ENCODE measurements around the gene HEATR5B. TPM values are rescaled to one million over a fixed set of nuclear protein-coding genes. Genes with fewer than 3 reads are reported as not detected.

Gene HEATR5B
- total and polyA plus RNA-seq, 10 of the 15 experiments (the other 5 are each of a cell fraction or from before 2014, with no cell fraction given): 4.1 to 34.7 (median 17.7) TPM

DNA sequence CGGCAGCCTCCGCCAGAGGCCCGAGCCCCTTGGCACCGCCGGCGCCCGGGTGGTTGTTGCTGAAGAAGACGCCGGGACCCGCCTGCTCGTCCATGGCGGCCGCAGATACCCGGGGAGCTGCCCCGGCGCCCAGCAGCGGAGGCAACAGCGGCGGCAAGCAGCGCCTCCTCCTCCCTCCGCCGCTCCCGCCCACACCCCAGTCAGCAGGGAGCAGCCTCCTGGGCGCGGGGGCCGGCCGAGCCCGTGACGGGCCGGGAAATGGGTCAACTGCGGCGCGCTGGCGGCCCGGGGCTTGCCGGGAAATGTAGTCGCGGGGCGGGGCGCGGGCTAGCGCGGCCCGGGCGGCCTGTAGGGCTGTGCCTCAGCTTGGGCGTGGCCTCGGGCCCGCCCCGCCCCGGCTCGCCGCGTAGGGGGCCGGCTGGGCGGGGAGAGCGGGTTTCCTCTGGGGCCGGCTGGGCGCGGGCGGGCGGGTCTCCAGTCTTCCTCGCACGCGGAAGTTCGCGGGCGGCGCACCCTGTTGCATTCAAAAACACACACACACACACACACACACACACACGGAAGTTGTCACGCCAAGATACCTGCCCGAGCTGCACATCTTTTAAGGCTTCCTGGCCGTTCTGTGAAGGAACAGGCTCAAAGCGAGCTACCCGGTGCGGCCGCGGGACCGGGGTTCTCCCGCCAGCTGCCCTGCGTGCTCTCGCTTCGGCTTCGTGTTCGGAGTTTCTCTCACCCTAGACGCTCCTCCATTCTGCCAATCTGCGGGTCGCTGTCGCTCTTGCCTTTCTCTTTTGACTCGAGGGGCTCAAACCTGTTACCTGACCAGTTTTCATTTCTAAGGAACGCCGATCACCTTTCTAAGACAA, 117.6 kb downstream of the HEATR5B start, which contains the start of gene STRN (continued):
- TF ChIP-seq NRF1 (conservative IDR thresholded peaks at IDR 0.05; ENCODE audit: low read depth, low read length) (0 out of 2 replicates have a peak, but pooled peaks have one; percentile 1), RB1 (IDR thresholded peaks at IDR 0.05; ENCODE audit: borderline replicate concordance) (0 out of 2 replicates have a peak, but pooled peaks have one; percentile 50), SUZ12 (IDR thresholded peaks at IDR 0.05; ENCODE audit: unreplicated experiment) (no peak), TCF3 (IDR thresholded peaks at IDR 0.05; ENCODE audit: borderline replicate concordance, insufficient read depth, low read depth, low read length) (peak; percentile 13; the same call in 1 of the 2 replicates), PKNOX1 (IDR thresholded peaks at IDR 0.05) (peak; percentile 55), PRDM15 (CRISPR knock-in tag; IDR thresholded peaks at IDR 0.05) (no peak), ZZZ3 (IDR thresholded peaks at IDR 0.05; ENCODE audit: control insufficient read depth, insufficient read length, low read depth) (no peak), SP1 (IDR thresholded peaks at IDR 0.05; ENCODE audit: low read depth, low read length) (peak; percentile 58), ZBED1 (IDR thresholded peaks at IDR 0.05; ENCODE audit: borderline replicate concordance) (no peak), SMAD5 (IDR thresholded peaks at IDR 0.05; ENCODE audit: low read depth) (no peak), BACH1 (IDR thresholded peaks at IDR 0.05; ENCODE audit: borderline replicate concordance) (peak; percentile 64), KDM1A (IDR thresholded peaks at IDR 0.05; ENCODE audit: borderline replicate concordance) (no peak), ZNF274 (IDR thresholded peaks at IDR 0.05; ENCODE audit: insufficient read depth, insufficient read length) (no peak), MTA2 (IDR thresholded peaks at IDR 0.05; ENCODE audit: low read depth) (peak; percentile 26; the same call in 1 of the 2 replicates), CHD4 (IDR thresholded peaks at IDR 0.05) (no peak), MLLT1 (IDR thresholded peaks at IDR 0.05) (peak; percentile 83), FOS (IDR thresholded peaks at IDR 0.05; ENCODE audit: borderline replicate concordance, extremely low read depth, insufficient read length) (no peak), ATF7 (IDR thresholded peaks at IDR 0.05; ENCODE audit: low read depth) (peak; percentile 47)
- TF ChIP-seq, protein P1, sequence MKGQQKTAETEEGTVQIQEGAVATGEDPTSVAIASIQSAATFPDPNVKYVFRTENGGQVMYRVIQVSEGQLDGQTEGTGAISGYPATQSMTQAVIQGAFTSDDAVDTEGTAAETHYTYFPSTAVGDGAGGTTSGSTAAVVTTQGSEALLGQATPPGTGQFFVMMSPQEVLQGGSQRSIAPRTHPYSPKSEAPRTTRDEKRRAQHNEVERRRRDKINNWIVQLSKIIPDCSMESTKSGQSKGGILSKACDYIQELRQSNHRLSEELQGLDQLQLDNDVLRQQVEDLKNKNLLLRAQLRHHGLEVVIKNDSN (IDR thresholded peaks at IDR 0.05; ENCODE audit: borderline replicate concordance, extremely low read length, insufficient read depth, low read depth, low read length): peak; percentile 54
- TF ChIP-seq, protein P2, sequence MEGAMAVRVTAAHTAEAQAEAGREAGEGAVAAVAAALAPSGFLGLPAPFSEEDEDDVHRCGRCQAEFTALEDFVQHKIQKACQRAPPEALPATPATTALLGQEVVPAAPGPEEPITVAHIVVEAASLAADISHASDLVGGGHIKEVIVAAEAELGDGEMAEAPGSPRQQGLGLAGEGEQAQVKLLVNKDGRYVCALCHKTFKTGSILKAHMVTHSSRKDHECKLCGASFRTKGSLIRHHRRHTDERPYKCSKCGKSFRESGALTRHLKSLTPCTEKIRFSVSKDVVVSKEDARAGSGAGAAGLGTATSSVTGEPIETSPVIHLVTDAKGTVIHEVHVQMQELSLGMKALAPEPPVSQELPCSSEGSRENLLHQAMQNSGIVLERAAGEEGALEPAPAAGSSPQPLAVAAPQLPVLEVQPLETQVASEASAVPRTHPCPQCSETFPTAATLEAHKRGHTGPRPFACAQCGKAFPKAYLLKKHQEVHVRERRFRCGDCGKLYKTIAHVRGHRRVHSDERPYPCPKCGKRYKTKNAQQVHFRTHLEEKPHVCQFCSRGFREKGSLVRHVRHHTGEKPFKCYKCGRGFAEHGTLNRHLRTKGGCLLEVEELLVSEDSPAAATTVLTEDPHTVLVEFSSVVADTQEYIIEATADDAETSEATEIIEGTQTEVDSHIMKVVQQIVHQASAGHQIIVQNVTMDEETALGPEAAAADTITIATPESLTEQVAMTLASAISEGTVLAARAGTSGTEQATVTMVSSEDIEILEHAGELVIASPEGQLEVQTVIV (IDR thresholded peaks at IDR 0.05; ENCODE audit: borderline replicate concordance, partially characterized antibody): peak; percentile 67

All from GM12878 (cell line).